HG03565 (cell line): ENCODE data around the gene POMP.

ENCODE experiments used
- ATAC-seq: cut with Tn5 transposase; IDR thresholded peaks from one replicate; pipeline ENCODE4 v1.9.1; 2021; ENCODE audit warnings: mild to moderate bottlenecking, moderate library complexity; ENCODE audit not compliant: unreplicated experiment

The POMP gene, protein sequence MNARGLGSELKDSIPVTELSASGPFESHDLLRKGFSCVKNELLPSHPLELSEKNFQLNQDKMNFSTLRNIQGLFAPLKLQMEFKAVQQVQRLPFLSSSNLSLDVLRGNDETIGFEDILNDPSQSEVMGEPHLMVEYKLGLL

GRCh38 chr13:28658796-28659620 lies at the start of gene POMP:
Gene POMP (plus strand): TSS chr13:28659130. CDS start chr13:28659185, 55 bp downstream.
- peak; percentile 79 for ATAC-seq

DNA sequence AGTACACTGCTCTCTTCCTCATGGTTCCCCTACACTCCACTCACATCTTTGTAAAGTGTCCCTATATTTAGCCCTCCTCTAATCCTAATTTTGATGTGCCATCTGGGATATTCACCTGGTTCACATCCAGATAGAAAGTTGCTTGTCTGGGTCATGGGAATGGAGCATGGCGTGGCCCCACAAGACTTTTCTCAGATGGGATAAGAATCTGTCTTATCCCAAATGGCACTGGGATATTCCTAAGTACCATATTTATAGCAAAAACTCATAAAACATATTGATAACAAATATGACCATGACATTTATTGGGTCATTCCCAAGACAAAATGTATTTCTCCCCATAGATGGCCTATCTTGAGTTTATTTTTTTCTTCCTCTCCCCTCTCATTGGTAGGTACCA lies 49.5 kb upstream of the POMP start:
- ATAC-seq, result no peak

GRCh38 chr13:28609926-28610325 lies 49.0 kb upstream of the POMP start:
- ATAC-seq, result no peak

DNA sequence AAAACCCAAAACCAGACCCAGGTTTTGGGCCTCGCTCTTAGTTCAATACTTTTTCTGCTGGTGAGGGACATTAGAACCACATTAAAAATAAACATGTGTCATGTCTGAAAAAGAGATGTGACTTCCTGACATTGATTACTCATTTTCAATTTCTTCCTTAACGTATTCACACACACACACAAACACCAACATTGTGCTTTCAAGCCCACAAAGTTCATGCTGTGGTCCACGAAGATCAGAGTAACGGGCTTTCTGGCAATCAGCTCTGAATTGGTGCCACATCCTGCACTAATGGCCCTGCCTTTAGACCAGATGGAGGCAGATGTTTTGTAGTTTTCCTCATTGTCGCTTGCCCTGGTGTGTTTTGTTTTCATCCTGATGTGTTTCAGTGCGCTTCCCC lies 47.9 kb upstream of the POMP start:
- ATAC-seq, result no peak

- ATAC-seq, result no peak
Measured at GRCh38 chr13:28611654-28612131, 47.2 kb upstream of the POMP start.

DNA sequence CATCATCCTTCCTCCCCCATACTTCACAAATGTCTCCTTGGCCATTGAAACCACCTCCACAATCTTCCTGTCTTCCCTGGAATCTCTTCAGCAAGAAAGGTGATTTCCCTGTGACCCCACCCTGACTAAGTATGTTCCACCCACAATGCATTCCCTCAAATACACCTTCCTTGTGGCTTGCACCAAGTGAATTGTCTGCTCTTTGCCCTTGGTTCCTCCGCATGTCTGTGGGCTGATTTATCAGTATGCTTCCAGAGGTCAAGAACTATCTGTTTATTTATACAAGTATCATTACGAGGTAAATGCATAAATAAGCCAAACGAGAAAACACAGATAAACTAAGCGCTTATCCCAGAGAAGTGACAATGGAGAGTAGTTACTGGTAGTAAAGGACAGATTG lies 45.4 kb upstream of the POMP start:
- no peak for ATAC-seq

GRCh38 chr13:28615916-28616446 lies 42.9 kb upstream of the POMP start:
- ATAC-seq, result no peak

- ATAC-seq, result no peak
Measured at GRCh38 chr13:28618230-28618994, 40.5 kb upstream of the POMP start.

DNA sequence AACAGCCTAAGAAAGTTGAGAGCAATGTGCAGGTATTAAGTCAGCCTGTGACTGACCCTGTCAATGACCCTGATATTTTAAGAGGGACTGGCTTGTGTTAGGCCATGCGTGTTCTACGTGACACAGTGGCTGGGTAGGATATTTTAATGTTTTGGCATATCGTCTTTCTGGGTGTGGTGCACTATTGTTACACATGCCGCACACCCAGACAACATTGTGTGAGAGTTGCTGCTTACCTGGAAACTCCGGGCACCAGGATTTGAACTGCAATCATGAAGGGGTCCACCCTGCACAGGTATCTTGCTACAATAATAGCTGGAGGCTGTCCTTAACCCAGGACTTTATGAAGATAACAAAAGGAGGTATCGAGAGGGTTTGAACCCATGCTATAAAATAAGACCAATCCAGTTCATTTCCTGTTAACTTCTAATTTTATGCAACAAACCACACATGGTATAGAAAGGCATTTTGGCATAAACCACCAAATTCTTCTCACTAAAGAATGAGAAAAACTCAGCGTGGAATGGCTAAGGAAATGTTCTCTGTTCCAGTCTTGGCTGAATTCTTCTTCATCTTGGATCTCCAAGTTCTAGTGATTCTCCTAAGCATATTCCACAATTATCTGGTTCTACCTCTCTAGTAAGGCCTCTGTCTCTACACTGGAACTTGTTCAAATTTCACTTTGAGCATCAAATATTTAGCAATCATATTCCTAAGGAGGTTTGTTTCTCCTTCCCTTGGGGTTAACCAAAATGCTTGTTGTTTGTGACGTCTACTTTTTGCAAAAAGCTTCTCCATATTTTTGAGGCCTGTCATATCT lies 38.7 kb upstream of the POMP start:
- no peak for ATAC-seq

GRCh38 chr13:28621449-28621848 lies 37.5 kb upstream of the POMP start:
- ATAC-seq, result no peak

DNA sequence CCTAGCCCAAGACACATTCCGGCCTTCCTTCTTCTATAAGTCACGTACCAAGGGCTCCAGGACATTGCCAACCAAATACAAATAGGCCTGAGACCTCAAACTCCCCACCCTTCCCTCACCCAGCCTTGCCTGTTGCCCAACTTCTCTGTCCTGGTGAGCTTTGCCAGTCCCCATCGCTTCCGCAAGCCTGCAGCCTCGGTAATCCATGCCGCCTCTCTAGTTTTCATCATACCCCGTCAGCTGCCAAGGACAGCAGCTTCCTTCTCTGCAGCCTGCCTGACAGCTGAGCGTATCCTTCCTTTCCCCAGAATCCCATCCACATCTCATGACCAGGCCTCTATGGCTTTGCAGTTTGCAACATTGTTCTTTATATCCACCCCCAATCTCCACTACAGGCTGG lies 36.6 kb upstream of the POMP start:
- no peak for ATAC-seq

DNA sequence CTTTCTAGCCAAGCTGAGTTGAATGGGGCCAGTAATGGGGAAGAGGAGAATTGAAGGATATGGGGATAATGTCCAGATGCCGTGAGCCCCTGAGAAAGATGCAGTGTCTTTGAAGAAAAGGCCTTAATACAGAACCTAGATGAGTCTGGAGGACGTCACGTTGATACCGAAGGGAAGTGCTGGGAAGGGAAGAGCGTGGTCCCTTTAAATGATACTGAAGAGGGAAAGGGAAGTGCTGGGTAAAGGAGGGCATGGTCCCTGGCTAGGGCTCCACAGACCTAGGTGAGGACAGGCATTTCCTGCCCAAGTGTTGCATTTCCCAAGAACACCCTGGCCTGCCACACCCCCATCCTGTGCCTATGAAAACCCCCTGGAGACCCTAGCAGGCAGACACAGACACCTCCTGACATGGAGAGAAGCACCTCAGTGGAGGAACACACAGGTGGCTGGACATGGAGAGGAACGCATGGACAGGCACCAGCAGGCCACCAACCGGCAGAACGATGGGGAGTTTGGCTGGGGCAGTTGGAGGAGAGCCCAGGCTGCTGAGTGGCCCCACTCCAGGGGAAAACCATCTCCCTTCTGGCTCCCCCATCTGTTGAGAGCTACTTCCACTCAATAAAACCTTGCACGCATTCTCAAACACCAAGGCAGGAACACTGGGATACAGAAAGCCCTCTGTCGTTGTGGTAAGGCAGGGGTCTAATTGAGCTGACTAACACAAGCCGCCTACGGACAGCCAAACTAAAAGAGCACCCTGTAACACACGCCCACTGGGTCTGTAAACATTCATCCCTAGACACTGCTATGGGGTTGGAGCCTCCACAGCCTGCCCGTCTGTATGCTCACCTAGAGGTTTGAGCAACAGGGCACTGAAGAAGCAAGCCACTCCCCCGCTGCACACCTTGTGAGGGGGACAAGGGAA lies 34.9 kb upstream of the POMP start:
- ATAC-seq, result no peak

DNA sequence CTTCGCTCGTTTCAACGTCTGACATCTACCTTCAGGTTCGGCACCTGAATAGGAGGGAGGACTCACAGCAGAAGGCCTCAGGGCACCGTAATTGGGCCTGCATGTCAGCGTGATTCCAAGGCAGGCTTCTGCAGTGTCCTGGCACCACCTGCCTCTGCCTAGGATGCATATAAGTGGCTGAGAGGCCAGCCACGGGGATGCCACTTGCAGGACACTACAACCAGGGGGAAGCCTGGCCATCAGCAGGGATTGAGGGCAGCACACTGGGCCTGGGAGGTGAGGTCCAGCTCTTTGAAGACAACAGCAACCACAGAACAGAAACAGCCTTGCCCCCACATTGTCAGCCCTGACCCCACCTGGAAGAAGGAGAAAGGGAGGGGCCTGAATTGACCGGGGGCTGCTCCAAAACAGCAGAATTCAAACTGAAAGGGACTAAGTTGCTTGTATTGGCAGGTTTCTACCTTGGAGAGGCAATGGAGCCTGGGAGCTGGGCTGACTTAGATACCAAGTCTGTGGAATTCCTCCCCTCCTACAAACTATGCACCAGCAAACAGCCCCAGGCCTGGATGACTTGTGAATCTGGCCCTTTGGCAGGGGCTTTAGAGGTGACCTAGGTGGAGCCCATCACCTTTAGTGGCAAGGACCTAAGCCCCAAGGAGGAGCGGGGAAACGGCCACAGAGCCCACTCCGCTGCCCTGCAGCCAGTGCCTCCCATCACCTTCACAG lies 34.1 kb upstream of the POMP start:
- no peak for ATAC-seq

GRCh38 chr13:28626266-28626665 lies 32.7 kb upstream of the POMP start:
- no peak for ATAC-seq

DNA sequence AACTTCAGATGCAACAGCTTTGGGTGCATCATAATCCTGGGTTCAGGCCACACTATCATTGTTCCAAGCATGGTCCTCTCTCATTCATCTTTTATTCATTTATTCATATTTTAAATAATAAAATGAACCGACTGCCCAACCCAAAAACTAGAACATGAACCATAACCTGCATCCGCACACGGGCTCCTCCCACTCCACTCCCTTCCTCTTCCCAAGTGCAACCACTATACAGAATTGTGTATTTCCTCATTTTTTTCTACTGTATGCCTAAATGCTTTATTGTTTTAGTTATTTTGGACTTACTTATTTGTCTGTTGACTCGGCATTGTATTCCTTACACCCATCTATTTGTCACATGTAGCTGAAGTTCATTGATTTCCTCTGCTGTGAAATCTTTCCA lies 30.7 kb upstream of the POMP start:
- no peak for ATAC-seq

DNA sequence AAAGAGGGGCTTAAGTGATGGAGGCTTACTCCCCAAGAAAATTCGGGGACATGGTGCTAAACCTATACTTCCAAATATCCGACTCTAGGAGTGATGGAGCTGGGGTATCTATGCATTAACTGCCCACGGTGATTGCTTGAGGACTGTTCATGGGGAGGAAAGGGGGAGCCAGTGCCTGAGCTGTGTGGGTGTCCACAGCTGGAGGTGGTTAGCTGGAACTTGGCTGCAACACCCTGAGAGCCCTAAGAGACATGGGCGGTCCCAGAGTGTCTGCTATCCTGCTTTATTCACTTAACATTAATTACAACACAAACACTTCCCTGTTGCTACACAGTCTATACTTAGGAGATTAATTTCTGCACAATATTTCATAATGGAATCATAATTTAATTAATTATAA lies 28.1 kb upstream of the POMP start:
- no peak for ATAC-seq

- no peak for ATAC-seq
Measured at GRCh38 chr13:28631801-28632200, 27.1 kb upstream of the POMP start.

GRCh38 chr13:28636069-28636468 lies 22.9 kb upstream of the POMP start:
- no peak for ATAC-seq
